Cortex of kidney (tissue), 1 donor: Measurements from ENCODE around the gene ANKRD13B.

Source experiments
- DNase-seq: peaks from one replicate; lab custom pipeline; 2025; lab: John Stamatoyannopoulos, UW

Gene ANKRD13B

GRCh38 chr17:29581583-29582253, 11.2 kb upstream of the ANKRD13B start:
- DNase-seq, result no peak

DNA sequence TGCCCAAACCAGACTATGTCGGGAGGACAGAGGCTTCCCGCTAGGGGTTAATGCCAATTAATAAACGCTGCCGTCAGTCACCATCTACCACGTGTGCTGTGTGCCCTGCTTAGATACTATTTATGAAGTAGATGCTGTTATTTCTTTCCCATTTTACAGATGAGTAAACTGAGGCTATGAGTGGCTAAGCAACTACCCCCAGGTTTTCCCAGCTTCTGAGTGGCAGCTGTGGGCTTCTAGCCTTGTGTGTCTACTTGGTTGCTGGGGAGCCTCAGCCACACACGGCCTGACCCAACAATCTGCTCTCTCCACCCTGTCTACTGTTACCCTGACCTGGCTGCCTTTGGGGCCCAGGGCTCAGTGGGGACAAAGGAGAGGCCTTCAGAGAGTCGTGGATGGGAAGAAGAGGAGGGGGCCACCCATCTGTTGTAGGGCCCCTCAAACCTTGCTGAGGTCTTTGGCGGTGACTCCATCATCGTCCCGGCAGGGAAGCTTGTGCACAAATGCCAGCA, 10.6 kb upstream of the ANKRD13B start:
- DNase-seq, result no peak

GRCh38 chr17:29582772-29583171, 10.2 kb upstream of the ANKRD13B start:
- no peak for DNase-seq

GRCh38 chr17:29583324-29584248, 9.3 kb upstream of the ANKRD13B start:
- no peak for DNase-seq

DNA sequence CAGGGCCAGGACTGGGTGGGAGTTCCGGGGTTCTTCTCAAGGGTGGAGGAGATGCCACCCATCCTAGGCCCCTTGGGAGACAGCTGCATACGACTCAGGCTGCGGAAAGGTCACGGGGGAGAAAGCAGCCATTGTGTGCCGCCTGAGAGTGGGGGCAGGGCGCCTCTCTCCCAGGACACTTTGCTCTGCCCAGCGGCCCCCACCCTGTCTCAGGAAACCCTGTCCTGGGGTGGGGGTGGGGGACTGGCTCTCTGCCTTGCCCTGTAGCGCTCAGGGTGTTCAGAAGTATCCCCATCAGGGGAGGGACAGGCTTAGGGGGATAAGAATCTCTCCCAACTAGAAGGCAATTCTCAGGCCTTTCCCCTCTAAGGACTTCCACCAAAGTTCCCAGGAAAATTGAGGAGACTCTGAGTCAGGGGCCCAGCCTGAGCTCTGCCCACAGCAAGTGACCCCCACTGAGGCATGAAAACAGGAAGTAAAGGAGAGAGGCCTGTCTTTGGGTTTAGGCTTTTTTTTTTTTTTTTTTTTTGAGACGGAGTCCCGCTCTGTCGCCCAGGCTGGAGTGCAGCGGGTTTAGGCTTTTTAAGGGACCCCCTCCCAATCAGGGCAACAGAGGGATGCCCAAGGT, 8.4 kb upstream of the ANKRD13B start:
- DNase-seq, result no peak

- no peak for DNase-seq
Observed at GRCh38 chr17:29585080-29585751, 7.7 kb upstream of the ANKRD13B start.

DNA sequence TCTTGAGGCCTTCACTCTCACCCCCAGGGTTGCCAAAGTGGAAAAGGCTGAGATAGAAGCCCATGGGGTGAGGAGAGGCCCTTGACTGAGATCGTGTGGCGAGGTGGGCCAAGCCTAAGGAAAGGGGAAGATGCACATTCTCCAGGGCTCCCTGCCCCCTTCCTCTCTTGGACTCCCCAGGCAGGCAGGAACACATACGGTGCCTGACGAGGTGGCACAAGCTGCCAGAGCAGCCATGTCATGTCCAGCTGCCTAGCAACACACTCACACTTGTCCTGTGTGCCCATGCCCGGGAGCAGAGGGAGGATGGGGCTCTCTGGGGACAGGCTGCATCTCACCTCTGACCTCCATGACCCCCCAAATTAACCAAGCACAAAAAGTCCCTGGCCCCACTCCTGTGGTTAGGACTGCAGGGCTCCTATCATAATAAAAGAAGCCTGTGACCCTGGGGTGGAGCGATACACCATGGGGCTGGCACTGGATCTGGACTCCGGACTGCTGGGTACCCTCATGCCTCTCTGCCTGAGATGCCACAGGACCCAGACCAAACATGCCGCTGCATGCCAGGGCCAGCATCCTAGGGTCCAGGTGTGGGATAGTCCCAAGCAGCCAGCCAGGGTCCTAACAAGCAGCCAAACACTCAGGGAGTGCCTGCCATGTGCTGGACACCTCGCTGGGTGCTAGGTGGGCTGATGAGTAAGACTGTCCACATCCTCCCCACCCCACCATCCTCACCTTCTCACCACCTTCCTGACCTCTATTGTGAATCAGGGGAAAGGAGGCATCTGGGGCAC, 6.1 kb upstream of the ANKRD13B start:
- DNase-seq, result no peak

DNA sequence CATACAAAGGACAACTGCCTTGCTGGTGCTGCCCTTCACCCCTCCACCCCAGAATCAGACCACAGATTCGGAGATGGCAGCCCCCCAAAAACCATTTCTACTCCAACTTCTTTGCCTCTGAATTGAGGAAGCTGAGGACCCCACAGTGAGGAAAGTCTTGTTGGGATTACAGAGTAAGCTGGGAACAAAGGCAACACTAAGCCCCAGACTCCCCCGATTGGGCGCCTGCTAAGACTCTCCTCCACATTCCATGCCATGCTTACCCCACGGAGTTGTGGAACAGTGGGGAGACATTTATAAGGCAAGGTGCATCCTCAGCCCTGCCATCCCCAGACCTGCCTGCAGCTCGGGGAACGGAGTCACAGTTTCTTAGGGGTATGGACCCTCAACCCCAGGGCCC, 5.3 kb upstream of the ANKRD13B start:
- no peak for DNase-seq

DNA sequence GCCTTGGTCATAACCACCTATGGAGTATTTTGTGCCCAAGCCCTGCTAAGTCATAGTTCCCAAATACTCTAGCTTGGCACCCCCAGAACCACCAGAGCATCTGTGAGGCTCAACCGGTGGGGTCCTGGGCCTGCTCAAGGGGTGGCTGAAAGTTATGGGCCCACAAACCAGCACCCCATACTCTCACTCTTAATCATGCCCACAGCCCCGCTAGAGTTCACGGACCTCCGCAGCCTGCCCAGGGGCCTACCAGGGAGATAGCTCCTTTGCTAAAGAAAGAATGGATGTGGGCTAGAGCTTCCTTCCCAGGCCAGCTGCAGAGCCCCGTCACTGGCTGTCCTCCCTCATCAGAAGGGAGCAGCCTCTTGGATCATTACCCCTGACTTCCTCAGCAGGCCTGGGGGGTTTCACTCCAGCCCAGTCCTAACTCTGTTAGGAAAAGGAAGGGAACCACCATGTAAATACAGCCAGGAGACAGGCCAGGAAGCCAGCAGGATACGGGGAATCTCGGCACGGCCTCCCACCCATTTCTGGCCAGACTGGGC, 4.8 kb upstream of the ANKRD13B start:
- DNase-seq, result no peak

- DNase-seq, result no peak
Observed at GRCh38 chr17:29588562-29589411, 4.1 kb upstream of the ANKRD13B start.

DNA sequence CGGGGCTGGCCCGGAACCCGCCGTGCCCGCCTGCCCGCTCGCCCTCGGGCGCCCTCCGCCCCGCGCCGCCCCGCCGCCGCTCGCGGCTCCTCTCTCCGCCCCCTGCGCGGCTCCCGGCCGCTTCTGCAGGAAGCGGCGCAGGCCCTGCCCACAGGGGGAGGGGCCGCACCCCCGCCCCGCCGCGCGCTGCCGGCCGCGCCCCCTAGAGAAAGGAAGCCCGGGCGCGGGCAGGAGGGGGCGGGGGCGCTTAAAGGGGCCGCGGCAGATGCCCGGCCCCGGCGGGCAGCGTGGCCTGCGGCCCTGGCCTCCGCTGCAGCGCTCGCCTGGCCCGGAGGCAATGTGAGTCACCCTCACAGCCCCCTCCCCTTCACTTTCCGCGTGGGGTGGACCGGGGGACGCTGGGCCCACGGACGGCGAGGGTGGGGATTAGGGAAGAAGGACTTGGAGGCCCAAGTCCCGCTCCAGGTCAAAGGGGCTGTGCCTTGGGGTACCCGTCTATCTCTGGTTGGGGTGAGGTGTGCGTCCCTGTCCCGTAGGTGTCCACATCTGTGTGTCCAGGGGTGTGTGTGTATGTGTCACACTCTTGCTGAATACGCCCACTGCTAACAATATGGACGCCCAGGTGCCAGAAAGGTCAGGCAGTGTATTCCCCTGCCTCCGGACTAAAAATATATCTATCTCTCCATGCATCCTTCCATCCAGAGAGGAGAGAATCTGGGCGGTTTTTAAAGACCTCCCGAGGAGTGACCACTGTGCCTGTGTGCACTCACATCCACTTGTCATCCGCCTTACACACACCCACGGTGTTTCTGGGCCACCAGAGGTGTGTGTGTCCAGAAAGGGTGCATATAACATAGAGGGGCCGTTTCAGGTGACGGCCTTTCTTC, 3.2 kb upstream of the ANKRD13B start, which contains the start of gene GIT1:
Gene GIT1, minus strand, starts transcription at position 125 of the 887 bp plus-strand sequence. CDS start 270 bp downstream, outside the sequence.
- no peak for DNase-seq

GRCh38 chr17:29590411-29591145, 2.4 kb upstream of the ANKRD13B start:
- no peak for DNase-seq

GRCh38 chr17:29591146-29591736, 1.7 kb upstream of the ANKRD13B start:
- DNase-seq, result no peak

DNA sequence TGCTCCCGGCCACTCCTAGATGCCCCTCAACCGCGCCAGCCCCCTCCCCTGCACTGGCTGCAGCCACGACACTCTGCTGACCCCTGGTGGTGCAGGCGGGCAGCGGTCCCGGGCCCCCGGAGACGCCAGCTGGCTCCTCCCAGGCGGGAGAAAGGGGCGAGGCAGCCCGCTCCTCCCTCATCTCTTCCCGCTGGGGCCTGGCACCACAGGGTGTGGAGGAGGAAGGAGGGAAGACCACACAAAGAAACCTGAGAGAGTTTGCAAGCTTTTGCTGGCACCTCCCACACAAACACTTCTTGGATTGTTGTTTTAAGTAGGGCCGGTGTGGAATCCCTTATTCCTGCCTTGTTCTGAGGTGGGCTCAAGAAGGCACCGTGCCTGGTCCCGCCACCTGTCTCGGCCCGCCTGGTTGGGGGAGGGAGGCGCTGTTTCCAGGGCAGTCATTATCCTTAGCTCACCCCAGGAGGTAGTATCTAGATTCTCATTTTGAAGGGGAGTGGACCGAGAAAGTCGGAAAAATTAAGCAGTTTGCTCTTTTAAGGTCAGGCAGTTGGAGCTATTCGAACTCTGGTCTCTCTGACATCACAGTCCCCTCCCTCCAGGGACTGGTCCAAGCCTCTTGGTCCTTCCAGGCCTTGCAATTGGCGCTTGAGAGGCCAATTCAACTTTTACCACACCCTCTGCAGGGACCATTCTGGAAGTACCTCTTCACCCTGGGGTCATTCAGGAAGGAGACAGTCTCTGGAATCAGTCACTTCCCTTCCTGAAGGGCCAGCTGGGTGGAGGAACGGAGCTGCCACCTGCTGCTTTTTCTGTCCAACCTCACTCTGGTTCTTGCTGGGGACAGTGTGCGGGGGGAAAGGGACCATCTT, 959 bp upstream of the ANKRD13B start:
- DNase-seq, result no peak

DNA sequence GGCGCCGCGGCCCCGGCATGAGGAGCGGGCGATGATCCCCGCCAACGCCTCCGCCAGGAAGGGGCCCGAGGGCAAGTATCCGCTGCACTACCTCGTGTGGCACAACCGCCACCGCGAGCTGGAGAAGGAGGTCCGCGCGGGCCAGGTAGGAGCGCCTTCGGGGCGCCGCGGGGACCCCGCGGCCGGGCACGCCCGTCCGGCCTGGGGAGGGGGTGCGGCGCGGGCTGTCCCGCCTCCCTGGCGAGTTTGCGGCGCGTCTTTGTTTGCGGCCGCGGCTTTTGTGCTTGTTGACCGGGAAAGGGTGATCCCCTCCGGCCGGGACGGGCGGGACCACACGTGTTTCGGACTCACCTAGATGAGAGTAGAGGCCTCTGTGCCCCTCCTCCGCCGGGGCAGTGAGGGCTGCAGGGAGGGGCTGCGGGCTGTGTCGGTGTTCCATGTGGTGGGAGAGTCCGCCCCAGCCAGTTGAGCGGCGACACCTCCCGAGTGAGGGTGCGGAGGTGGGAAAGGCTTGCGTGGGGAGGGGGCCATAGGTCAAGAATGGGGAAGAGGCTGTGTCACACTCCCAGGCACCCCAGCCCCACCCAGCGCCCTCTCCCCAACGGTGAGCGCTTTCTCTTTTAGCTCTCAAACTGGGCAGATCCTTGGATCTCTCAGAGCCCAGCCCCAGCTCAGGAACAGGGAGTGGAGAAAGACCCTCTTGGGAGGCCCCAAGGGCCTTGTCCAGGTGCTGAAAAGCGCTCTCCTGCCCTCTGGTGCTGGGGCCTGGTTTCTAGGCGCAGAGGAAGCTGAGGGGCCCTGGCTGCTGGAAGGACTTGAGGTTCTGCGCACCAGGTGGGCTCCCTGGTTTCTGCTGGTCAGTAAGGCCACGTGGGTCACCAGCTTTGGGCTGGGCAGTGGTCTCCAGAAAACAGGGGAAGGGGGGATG, 923 bp downstream of the ANKRD13B start:
- DNase-seq, result no peak
